ENCODE data around the gene MPND.
"Not testable (repeated sequence)": the region's sequence is repeated elsewhere in the genome, so short reads cannot be mapped to it uniquely, and the experiment has no call there.

Gene MPND

GRCh38 chr19:4319067-4319718 is 24.2 kb upstream of the MPND start:
- DNase-seq (ENCODE audit: low spot score) (no peak), FAIRE-seq (no peak)

DNA sequence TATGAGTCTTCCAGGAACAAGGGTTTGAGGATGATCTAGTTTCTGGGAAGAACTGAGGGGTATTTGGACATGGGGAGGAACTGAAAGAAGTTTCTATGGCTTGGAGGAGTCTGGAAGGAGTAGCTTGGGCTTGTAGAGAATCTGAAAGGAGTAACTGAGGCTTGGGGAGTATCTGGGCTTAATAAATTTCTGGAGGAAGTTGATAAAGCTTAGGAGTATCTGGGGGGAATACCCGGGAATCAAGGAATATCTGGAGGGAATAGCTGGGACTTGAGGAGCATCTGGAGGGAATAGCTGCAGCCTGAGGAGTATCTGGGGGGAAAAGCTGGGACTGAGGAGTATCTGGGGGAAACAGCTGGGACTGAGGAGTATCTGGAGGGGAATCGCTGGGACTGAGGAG is 22.9 kb upstream of the MPND start:
- no peak for FAIRE-seq
- DNase-seq (ENCODE audit: low spot score) = no peak

GRCh38 chr19:4322942-4323665 is 20.3 kb upstream of the MPND start:
- DNase-seq (ENCODE audit: low spot score) = no peak
- no peak for FAIRE-seq

- DNase-seq (ENCODE audit: low spot score) = no peak
- no peak for FAIRE-seq
Observed at GRCh38 chr19:4323692-4324091, 19.7 kb upstream of the MPND start.

DNA sequence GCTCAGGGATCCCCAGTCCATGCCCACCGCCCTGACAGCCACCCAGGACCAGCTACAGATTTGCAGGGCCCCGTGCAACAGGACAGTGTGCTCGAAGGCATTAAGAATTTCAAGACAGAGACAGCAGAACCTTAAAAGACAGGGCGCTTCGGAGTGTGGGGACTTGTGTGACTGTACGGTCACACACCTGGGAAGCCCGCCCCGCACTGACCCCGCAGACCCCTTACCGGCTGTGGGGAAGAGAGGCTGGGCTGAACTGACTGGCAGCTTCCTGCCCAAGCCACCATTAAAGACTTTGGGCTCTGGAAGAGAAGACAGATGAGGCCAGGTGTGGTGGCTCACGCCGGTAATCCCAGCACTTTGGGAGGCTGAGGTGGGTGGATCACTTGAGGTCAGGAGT is 19.1 kb upstream of the MPND start:
- no peak for FAIRE-seq

GRCh38 chr19:4326215-4326836 is 17.0 kb upstream of the MPND start:
- DNase-seq (ENCODE audit: low spot score) = no peak
- no peak for FAIRE-seq

More for the DNA sequence above, 19.1 kb upstream of the MPND start:
- no peak for DNase-seq (ENCODE audit: low spot score)

GRCh38 chr19:4326837-4327251 is 16.5 kb upstream of the MPND start:
- FAIRE-seq (no peak), DNase-seq (ENCODE audit: low spot score) (no peak)

DNA sequence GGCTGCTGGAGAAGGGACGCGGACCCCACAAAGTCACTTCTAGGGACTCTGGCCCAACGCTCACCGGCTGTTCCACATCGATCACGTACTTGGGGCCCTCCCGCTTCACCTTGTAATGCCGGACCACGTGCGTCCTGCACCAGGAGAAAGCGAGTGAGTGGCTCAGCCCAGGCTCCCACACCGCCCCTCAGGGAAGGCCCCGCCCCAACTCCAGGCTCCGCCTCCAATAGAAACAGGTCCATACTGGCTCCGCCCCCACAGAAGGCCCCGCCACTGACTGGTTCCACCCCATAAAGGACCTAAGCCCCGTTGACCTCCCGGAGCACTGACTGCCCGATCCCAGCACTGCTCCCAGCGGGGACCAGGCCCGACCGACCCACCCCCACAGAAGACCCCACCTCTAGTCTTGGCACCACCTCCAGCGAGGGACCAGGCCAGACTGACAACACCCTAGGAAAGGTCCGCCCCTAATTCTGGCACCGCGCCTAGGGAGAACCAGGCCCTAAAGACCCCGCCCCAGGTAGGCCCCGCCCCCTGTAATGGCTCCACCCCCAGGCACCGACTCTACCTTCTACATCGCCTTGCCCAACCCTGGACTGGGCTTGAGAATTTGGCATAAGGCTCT is 16.0 kb upstream of the MPND start:
- FAIRE-seq = no peak
- peak; percentile 52 for DNase-seq (ENCODE audit: low spot score)

DNA sequence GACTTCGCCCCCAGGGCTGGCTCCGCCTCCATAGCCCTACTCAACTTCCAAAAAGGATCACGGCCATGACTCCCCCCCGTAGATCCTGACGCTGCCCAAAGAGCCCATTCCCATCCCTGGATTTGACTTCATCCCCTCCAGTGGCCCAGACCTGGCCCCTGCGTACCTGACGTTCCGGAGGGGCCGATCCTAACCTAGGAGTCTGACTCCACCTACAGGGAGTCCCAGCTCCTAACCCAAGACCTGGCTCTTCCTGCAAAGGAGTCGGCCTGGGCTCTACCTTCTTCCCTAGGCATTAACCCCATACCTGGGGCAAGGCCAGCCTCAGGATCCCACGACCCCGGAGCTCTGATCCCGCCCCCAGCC is 15.5 kb upstream of the MPND start:
- FAIRE-seq (no peak), DNase-seq (ENCODE audit: low spot score) (no peak)

- FAIRE-seq = no peak
- DNase-seq (ENCODE audit: low spot score) = peak; percentile 93
Observed at GRCh38 chr19:4328243-4328990, 14.9 kb upstream of the MPND start.

DNA sequence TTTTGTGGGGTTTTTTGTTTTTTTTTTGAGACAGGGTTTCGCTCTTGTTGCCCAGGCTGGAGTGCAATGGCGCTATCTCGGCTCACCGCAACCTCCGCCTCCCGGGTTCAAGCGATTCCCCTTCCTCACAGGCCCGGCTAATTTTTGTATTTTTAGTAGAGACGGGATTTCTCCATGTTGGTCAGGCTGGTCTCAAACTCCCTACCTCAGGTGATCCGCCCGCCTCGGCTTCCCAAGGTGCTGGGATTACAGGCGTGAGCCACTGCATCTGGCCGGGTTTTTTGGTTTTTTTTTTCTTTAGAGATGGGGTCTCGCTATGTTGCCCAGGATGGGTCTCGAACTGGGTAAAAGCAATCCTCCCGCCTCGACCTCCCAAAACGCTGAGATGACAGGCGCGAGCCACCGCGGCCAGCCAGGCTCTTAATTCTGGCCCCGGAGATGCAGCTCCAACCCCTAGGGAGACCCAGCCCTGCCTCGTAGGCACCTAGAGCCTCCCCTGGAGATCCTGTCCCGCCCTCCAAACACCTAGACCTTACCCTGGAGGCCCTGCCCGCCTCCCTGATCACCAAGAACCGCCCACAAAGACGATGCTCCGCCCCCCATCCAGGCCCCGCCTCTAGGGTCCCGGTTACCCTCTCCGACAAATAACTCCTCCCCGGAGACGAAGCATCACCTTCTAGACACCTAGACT is 14.2 kb upstream of the MPND start:
- FAIRE-seq = not testable (repeated sequence)
- DNase-seq (ENCODE audit: low spot score) = peak; percentile 41

GRCh38 chr19:4329858-4330257 is 13.5 kb upstream of the MPND start:
- DNase-seq (ENCODE audit: low spot score) (no peak), FAIRE-seq (no peak)

DNA sequence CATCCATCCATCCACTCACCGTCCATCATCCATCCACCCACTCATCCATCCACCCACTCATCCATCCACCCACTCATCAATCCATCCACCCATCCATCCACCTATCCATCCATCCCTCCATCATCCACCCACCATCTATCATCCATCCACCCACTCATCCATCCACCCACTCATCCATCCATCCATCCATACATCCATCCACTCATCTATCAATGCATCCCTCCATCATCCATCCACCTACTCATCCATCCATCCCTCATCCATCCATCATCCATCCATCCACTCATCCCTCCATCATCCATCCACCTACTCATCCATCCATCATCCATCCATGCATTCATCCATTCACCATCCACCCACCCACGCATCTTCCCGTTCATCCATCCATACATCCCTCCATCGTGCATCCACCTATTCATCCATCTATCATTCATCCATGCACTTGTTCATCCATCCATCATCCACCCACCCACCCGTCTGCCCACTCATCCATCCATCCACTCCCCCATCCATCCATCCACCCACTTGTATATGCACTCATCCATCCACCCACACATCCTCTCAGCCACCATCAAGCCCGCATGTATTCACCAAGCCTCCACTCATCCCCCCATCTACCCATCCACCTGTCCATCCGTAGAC is 8.3 kb upstream of the MPND start:
- DNase-seq (ENCODE audit: low spot score) = no peak
- peak; percentile 89 for FAIRE-seq

DNA sequence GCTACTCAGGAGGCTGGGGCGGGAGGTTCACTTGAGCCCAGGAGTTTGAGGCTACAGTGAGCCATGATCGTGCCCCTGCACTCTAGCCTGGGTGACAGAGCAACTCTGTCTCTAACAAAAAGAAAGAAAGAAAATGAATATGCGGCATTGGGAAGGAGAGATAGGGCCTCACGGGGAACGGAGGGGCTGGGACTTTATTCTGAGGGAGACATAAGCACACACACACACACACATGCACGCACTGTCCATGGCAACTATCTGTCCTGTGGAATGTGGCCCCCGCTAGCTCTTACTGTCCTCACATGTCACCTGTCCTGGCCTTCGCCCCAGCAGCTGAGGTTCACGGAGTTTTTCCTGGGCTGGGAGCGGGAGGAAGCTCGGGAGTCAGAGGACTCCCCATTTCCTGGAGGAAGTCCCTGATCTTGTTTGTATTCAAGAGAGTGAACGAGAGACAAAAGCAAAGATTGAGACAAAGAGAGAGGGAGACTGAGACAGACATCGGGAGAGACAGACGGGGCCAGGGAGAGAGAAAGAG is 5.4 kb upstream of the MPND start:
- no peak for FAIRE-seq
- no peak for DNase-seq (ENCODE audit: low spot score)

DNA sequence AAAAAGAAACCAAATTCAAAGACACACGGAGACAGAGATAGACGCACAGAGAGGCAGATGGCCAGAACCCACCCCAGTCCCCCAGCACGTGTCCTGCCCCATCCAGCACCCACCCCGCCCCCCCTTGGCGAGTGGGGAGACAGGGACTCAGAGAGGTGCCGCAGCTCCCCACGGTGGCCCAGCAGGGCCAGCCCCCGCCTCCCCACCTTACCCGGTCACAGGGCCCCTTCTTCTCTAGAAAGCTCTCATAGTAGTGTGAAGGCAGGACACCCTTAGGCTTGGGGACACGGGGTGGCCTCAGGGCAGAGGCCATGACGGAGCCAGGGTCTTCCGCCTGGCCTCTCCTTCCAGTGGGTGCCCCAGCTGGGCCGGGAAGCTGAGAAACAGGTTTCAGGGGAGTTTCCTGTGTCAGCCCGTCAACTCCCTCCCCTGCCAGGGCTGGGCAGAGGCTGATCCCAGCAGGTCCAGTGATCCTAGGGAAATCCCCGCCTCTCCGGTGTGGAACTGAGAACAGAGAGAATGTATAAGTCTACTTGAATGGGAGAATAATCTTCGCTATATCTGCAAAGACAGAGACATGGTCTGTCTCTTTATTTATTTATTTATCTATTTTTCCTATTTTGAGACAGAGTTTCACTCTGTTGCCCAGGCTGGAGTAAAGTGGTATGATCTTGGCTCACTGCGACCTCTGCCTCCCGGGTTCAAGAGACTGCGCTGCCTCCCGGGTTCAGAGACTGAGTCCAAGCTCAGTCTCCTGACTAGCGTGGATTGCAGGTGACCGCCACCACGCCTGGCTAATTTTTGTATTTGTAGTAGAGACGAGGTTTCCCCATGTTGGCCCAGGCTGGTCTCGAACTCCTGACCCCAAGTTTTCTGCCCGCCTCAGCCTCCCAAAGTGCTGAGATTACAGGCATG is 4.7 kb upstream of the MPND start, which contains the start of gene STAP2:
TSS of gene STAP2 (minus strand) at position 387 of the 915 bp plus-strand sequence. CDS start at position 313, 74 bp downstream.
- DNase-seq (ENCODE audit: low spot score) = no peak

GRCh38 chr19:4342314-4342614 is 1.1 kb upstream of the MPND start:
- FAIRE-seq (no peak), DNase-seq (ENCODE audit: low spot score) (no peak)

More for the DNA sequence above, 4.7 kb upstream of the MPND start, which contains the start of gene STAP2:
- FAIRE-seq = no peak

DNA sequence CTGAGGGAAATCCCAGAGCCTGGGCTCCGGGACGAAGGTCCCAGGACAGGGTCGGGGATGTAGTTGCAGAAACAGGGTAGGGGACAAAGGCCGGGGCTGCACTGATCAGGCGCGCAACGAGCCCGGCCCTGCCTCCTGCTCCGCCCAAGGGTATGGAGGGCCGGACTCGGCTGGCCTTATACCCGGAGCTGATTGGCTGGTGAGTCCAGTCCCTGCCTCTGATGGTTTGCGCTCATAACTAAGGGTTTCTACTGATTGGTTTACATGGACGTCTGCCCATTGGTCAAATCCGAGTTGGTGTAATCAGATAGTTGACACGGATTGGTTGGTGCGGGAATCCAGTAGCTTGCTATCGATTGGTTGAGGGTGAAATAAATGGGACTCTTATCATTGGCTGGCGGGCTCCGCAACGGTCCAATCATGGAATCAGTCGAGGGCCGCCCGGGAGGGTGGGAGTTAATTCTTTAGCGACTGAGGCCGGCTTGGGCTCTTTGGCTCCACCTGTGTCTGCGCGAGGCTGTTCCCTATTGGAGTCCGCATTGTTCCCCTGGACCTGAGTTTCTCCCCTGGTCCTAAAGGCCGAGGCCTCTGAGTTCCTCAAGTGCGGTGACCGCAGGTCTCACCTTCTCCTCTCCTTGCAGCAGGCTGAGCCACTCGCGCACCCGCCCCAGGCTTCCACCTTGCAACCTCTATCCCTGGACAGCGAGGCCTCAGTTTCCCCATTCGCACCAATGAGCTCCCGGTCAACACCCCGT is 570 bp upstream of the MPND start:
- FAIRE-seq = no peak
- DNase-seq (ENCODE audit: low spot score) = peak; percentile 92

GRCh38 chr19:4345342-4346019 is 2.1 kb downstream of the MPND start:
- DNase-seq (ENCODE audit: low spot score) = no peak
- no peak for FAIRE-seq
